Measurements from ENCODE around the gene CHRM1. TPM values are rescaled to one million over a fixed set of nuclear protein-coding genes. Genes with fewer than 3 reads are reported as not detected.

Gene CHRM1
- total RNA-seq, 6 experiments from 2014 or later: not detected

DNA sequence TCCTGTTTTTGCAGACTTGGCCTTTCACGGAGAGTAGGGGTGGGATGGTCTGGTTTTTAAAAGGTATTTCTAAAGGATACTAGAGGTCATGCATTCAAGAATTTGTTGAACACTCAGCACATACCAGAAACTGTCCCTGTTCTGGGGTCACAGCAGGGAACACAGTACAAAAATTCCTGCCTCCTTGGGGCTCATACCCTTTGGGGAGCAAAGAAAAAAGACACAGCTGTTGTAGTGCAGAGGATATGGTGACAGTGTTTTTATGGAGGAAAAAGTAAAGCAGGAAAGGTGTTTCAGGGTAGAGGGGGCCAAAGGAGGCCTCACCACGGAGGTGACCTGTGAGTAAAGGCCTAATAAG is 32.1 kb downstream of the CHRM1 start:
- no peak for TF ChIP-seq POLR2A (IDR thresholded peaks at IDR 0.05)
- TF ChIP-seq, protein P1, sequence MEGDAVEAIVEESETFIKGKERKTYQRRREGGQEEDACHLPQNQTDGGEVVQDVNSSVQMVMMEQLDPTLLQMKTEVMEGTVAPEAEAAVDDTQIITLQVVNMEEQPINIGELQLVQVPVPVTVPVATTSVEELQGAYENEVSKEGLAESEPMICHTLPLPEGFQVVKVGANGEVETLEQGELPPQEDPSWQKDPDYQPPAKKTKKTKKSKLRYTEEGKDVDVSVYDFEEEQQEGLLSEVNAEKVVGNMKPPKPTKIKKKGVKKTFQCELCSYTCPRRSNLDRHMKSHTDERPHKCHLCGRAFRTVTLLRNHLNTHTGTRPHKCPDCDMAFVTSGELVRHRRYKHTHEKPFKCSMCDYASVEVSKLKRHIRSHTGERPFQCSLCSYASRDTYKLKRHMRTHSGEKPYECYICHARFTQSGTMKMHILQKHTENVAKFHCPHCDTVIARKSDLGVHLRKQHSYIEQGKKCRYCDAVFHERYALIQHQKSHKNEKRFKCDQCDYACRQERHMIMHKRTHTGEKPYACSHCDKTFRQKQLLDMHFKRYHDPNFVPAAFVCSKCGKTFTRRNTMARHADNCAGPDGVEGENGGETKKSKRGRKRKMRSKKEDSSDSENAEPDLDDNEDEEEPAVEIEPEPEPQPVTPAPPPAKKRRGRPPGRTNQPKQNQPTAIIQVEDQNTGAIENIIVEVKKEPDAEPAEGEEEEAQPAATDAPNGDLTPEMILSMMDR (IDR thresholded peaks at IDR 0.05): no peak
- Histone ChIP-seq H3K27ac (no peak overlapping the region), H3K4me1 (no peaks in the 10 kb centered on the region), H3K9me3 (no peaks in the 10 kb centered on the region), H3K4me3 (no peak overlapping the region), H3K36me3 (peaks cover 9 to 53% (median 36%) of the 10 kb centered on the region in 4 donors), H3K27me3 (no peaks in the 10 kb centered on the region)
- no peak for DNase-seq
- ATAC-seq: no peak
- intact Hi-C loops (cut with DNase I): no loop called here
- WGBS (ENCODE audit: insufficient coverage, low coverage, low lambda C conversion rate, missing lambda C conversion rate): 78% methylated on average over 2 of the region's 2 CpGs

DNA sequence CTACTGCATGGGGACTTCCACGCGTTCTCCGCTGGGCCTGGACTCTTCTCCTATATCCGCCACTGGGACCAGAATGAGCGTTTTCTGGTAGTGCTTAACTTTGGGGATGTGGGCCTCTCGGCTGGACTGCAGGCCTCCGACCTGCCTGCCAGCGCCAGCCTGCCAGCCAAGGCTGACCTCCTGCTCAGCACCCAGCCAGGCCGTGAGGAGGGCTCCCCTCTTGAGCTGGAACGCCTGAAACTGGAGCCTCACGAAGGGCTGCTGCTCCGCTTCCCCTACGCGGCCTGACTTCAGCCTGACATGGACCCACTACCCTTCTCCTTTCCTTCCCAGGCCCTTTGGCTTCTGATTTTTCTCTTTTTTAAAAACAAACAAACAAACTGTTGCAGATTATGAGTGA is 32.8 kb downstream of the CHRM1 start:
- H3K9me3 ChIP-seq: no peaks in the 10 kb centered on the region
- H3K4me3 ChIP-seq: no peak overlapping the region
- 89% methylated on average over 5 of the region's 14 CpGs for WGBS (ENCODE audit: insufficient coverage, low coverage, low lambda C conversion rate, missing lambda C conversion rate)
- H3K27ac ChIP-seq: no peak overlapping the region
- H3K4me1 ChIP-seq: peaks cover 0 to under 1% (median 0%) of the 10 kb centered on the region in 4 donors
- peaks cover 9 to 60% (median 40%) of the 10 kb centered on the region in 4 donors for H3K36me3 ChIP-seq
- intact Hi-C loops (cut with DNase I): no loop called here
- H3K27me3 ChIP-seq: no peaks in the 10 kb centered on the region
- ATAC-seq (no peak), DNase-seq (no peak)
- TF ChIP-seq, protein P1 (IDR thresholded peaks at IDR 0.05): no peak
- TF ChIP-seq POLR2A (IDR thresholded peaks at IDR 0.05): no peak

GRCh38 chr11:62885137-62885750 is 35.9 kb downstream of the CHRM1 start:
- H3K4me3 ChIP-seq: no peak overlapping the region
- DNase-seq (no peak), ATAC-seq (no peak)
- H3K27me3 ChIP-seq: no peaks in the 10 kb centered on the region
- no peaks in the 10 kb centered on the region for H3K9me3 ChIP-seq
- H3K4me1 ChIP-seq: peaks cover 0 to 20% (median 8%) of the 10 kb centered on the region in 4 donors
- TF ChIP-seq, protein P1 (IDR thresholded peaks at IDR 0.05): no peak
- no peak for TF ChIP-seq POLR2A (IDR thresholded peaks at IDR 0.05)
- WGBS (ENCODE audit: insufficient coverage, low coverage, low lambda C conversion rate, missing lambda C conversion rate): 76% methylated on average over 5 of the region's 11 CpGs
- no peak overlapping the region for H3K27ac ChIP-seq
- peaks cover 9 to 70% (median 43%) of the 10 kb centered on the region in 4 donors for H3K36me3 ChIP-seq
- intact Hi-C loops (cut with DNase I): no loop called here

DNA sequence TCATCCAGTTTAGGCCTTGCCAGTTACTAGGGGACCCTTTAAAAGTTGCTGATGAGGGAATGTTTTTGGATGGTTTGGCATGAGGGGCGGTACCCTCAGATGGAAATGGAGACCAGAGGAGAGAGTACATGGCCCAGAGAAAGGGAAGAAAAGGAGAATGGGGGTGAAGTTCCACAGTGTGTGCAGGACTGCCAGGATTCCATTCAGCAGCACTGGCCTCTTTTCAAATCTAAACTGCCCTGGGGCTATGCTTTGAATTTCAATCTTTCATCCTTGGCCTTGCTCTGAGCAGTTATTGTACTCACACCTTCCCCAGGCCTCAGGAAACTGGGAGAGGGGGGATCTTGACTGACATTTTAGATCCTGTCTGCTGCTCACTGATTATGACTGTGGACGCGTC is 37.5 kb downstream of the CHRM1 start:
- ATAC-seq (no peak), DNase-seq (no peak)
- peaks cover 0 to 30% (median 11%) of the 10 kb centered on the region in 4 donors for H3K4me1 ChIP-seq
- H3K36me3 ChIP-seq: peaks cover 9 to 63% (median 38%) of the 10 kb centered on the region in 4 donors
- H3K27ac ChIP-seq: no peak overlapping the region
- intact Hi-C loops (cut with DNase I): no loop called here
- TF ChIP-seq, protein P1 (IDR thresholded peaks at IDR 0.05): no peak
- TF ChIP-seq POLR2A (IDR thresholded peaks at IDR 0.05): no peak
- H3K4me3 ChIP-seq: no peak overlapping the region
- WGBS (ENCODE audit: insufficient coverage, low coverage, low lambda C conversion rate, missing lambda C conversion rate): 83% methylated on average over 2 of the region's 3 CpGs
- no peaks in the 10 kb centered on the region for H3K9me3 ChIP-seq
- no peaks in the 10 kb centered on the region for H3K27me3 ChIP-seq
